Endothelial cell of umbilical vein (primary cell): ENCODE results near the gene SHISA9. TPM values are rescaled to one million over a fixed set of nuclear protein-coding genes. Genes with fewer than 3 reads are reported as not detected.

Experiments
- BruUV-seq: library from RNA; stranded (reverse); fragments of 400-500 nt; replicated peaks from 2 replicates; lab custom pipeline; 2021; lab: Mats Ljungman, UMichigan
- CTCF ChIA-PET: fragments of 300-600, 350-600 bp; sonication (Branson Sonifier 250); formaldehyde crosslinking; loops from one replicate; lab custom pipeline; 2021; ENCODE audit warnings: antibody characterized with exemption, inconsistent platforms; lab: Charles Lee
- POLR2A ChIA-PET: fragments of 300-600, 350-600 bp; sonication (Branson Sonifier 250); formaldehyde crosslinking; loops from one replicate; lab custom pipeline; 2021; ENCODE audit warnings: antibody characterized with exemption, inconsistent platforms; lab: Charles Lee
- DNase-seq: peaks from one replicate; pipeline ENCODE4 v3.0.0-alpha.2; 2011; ENCODE audit warnings: low read depth, low spot score
- FAIRE-seq: peaks from 2 replicates; lab custom pipeline; 2011; peaks lifted over from hg19 to GRCh38; lab: Jason Lieb, UNC
- H2AFZ ChIP-seq: 2 replicates; pipeline ENCODE4 v1.6.0; 2012; ENCODE audit warnings: low read depth, low read length, control low read depth, inconsistent platforms
- H3K27ac ChIP-seq: 2 replicates; pipeline ENCODE4 v1.5.1; 2011; ENCODE audit warnings: low read depth, mild to moderate bottlenecking, control low read depth, low read length, moderate library complexity; ENCODE audit not compliant: insufficient read depth
- H3K27me3 ChIP-seq, 2 experiments: 2 replicates each; pipeline versions ENCODE4 v1.6.0 to v1.6.1; 2011; ENCODE audit warnings: low read length in 2 of 2, mixed read lengths in 1 of 2; ENCODE audit not compliant: control insufficient read depth in 2 of 2, insufficient read depth in 2 of 2
- H3K36me3 ChIP-seq, 2 experiments: 2 replicates in 1 of 2; 3 replicates in 1 of 2; pipeline ENCODE4 v1.5.1; 2011; ENCODE audit warnings: low read length in 2 of 2, mild to moderate bottlenecking in 1 of 2, moderate library complexity in 1 of 2; ENCODE audit not compliant: control insufficient read depth in 2 of 2, insufficient read depth in 2 of 2; ENCODE audit errors: extremely low read depth in 1 of 2
- H3K4me1 ChIP-seq: 3 replicates; pipeline ENCODE4 v1.5.1; 2011; ENCODE audit warnings: mild to moderate bottlenecking, low read length; ENCODE audit not compliant: control insufficient read depth, insufficient read depth; ENCODE audit errors: extremely low read depth
- H3K4me2 ChIP-seq: 2 replicates; pipeline ENCODE4 v1.6.1; 2011; ENCODE audit warnings: low read length, control low read depth, mixed read lengths; ENCODE audit not compliant: insufficient read depth
- H3K4me3 ChIP-seq, 3 experiments: fragments of 200-600 bp in 1 of 3; sonication (generic), shearing (Covaris generic) in 1 of 3; replicated peaks in 1 of 3; 2 replicates each; pipeline ENCODE4 v1.5.1; 2011 to 2016; ENCODE audit warnings: control low read depth in 3 of 3, low read length in 3 of 3, mild to moderate bottlenecking in 2 of 3, inconsistent platforms in 1 of 3, low read depth in 1 of 3, moderate library complexity in 1 of 3; ENCODE audit not compliant: insufficient read depth in 1 of 3
- H3K79me2 ChIP-seq: 2 replicates; pipeline ENCODE4 v1.6.0; 2012; ENCODE audit warnings: low read length, inconsistent platforms; ENCODE audit not compliant: control insufficient read depth, insufficient read depth
- H3K9ac ChIP-seq: replicated peaks from 2 replicates; pipeline ENCODE3; 2011; ENCODE audit warnings: low read length, control low read depth; ENCODE audit not compliant: insufficient read depth; ENCODE audit errors: extremely low read depth
- H3K9me1 ChIP-seq: replicated peaks from 3 replicates; pipeline ENCODE4 v1.6.0; 2011; ENCODE audit warnings: mild to moderate bottlenecking, low read length; ENCODE audit not compliant: control insufficient read depth, insufficient read depth; ENCODE audit errors: extremely low read depth
- H3K9me3 ChIP-seq: replicated peaks from 2 replicates; pipeline ENCODE4 v1.5.1; 2012; ENCODE audit warnings: low read length, inconsistent platforms; ENCODE audit not compliant: control insufficient read depth, insufficient read depth
- H4K20me1 ChIP-seq: replicated peaks from 2 replicates; pipeline ENCODE3; 2011; ENCODE audit warnings: mild to moderate bottlenecking, low read length; ENCODE audit not compliant: control insufficient read depth, insufficient read depth; ENCODE audit errors: extremely low read depth
- CTCF ChIP-seq, 2 donors: IDR thresholded peaks; 1 replicate in 1 of 2; 2 replicates in 1 of 2; pipeline ENCODE4 v1.5.1; 2011; ENCODE audit warnings: low read length in 2 of 2, mild to moderate bottlenecking in 2 of 2, moderate library complexity in 2 of 2, control low read depth in 1 of 2, inconsistent platforms in 1 of 2, low read depth in 1 of 2; ENCODE audit not compliant: insufficient read depth in 1 of 2; ENCODE audit errors: extremely low read depth in 1 of 2
- EZH2 ChIP-seq: IDR thresholded peaks from 2 replicates; pipeline ENCODE4 v1.6.1; 2012; ENCODE audit warnings: borderline replicate concordance, low read depth, mild to moderate bottlenecking, moderate library complexity, low read length, inconsistent platforms; ENCODE audit not compliant: severe bottlenecking
- FOS ChIP-seq: IDR thresholded peaks from 2 replicates; pipeline ENCODE4 v1.6.1; 2011; ENCODE audit warnings: mild to moderate bottlenecking, low read length, moderate library complexity, borderline replicate concordance; ENCODE audit not compliant: insufficient read depth
- GATA2 ChIP-seq: IDR thresholded peaks from 2 replicates; pipeline ENCODE4 v1.7.0; 2011; ENCODE audit warnings: low read depth, mild to moderate bottlenecking, moderate library complexity, mixed read lengths, low read length; ENCODE audit not compliant: insufficient read length, insufficient read depth
- JUN ChIP-seq: IDR thresholded peaks from 2 replicates; pipeline ENCODE4 v1.6.1; 2011; ENCODE audit warnings: borderline replicate concordance, low read depth; ENCODE audit not compliant: insufficient read length, insufficient read depth
- MAX ChIP-seq: IDR thresholded peaks from 2 replicates; pipeline ENCODE4 v1.6.1; 2011; ENCODE audit not compliant: insufficient read depth, insufficient read length
- MYC ChIP-seq: IDR thresholded peaks from one replicate; pipeline ENCODE4 v1.6.1; 2011; ENCODE audit warnings: mild to moderate bottlenecking, low read depth, low read length
- POLR2A ChIP-seq: IDR thresholded peaks from 2 replicates; pipeline ENCODE4 v1.6.1; 2012; ENCODE audit warnings: low read depth, mild to moderate bottlenecking, control low read depth, low read length
- POLR2AphosphoS5 ChIP-seq: IDR thresholded peaks from 2 replicates; pipeline ENCODE4 v1.6.1; 2012; ENCODE audit warnings: low read depth, mild to moderate bottlenecking, control low read depth, low read length, moderate library complexity; ENCODE audit not compliant: insufficient read depth
- dilution Hi-C: fragments of 300-500 bp; cut with MboI; formaldehyde crosslinking; loops from one replicate; pipeline ENCODE4 v1.15.0; 2019; ENCODE audit warnings: low sequenced_read_pairs; ENCODE audit not compliant: extremely low pct_ligation_motif_present
- intact Hi-C: fragments of 100-400 bp; cut with micrococcal nuclease; formaldehyde crosslinking; loops from one replicate; pipeline ENCODE4 v1.10.0; 2022
- polyA plus RNA-seq, 4 experiments: library from polyadenylated mRNA; depleted of rRNA in 3 of 4; stranded (reverse) in 3 of 4; unstranded in 1 of 4; fragments of >200 nt; gene quantifications; 2 replicates each; pipeline versions ENCODE4 v1.2.1 to v1.2.3, GENCODE V29; 2011 to 2012; ENCODE audit warnings: missing spikeins in 1 of 4
- total RNA-seq: library from RNA; stranded (reverse); gene quantifications from 2 replicates; pipeline ENCODE4 v1.2.3, GENCODE V29; 2021

The SHISA9 gene
- total and polyA plus RNA-seq, 2 donors (not counting 3 experiments of a cell fraction or from before 2014, with no cell fraction given), result not detected

GRCh38 chr16:12907670-12908233 is 6.4 kb downstream of the SHISA9 start:
- no peak for TF ChIP-seq MAX
- TF ChIP-seq EZH2, result no peak
- no peak for TF ChIP-seq CTCF (IDR thresholded peaks at IDR 0.05; ENCODE audit: extremely low read depth in 1 of 2, insufficient read depth in 1 of 2, low read depth in 1 of 2, low read length in 2 of 2)
- no peak for TF ChIP-seq FOS
- no peak for TF ChIP-seq POLR2A
- no peak for TF ChIP-seq MYC
- TF ChIP-seq GATA2, result no peak
- no peak for TF ChIP-seq JUN
- no peak for TF ChIP-seq POLR2AphosphoS5
- Histone ChIP-seq H3K4me2 (no peak overlapping the region), H4K20me1 (no peaks in the 10 kb centered on the region), H3K36me3 (no peaks in the 10 kb centered on the region), H3K9me1 (no peaks in the 10 kb centered on the region), H3K79me2 (no peaks in the 10 kb centered on the region), H3K27ac (no peak overlapping the region), H2AFZ (no peak overlapping the region), H3K4me1 (no peaks in the 10 kb centered on the region), H3K9me3 (no peaks in the 10 kb centered on the region), H3K9ac (no peak overlapping the region), H3K27me3 (peaks cover 15 to 18% of the 10 kb centered on the region in 2 experiments), H3K4me3 (no peak overlapping the region)
- DNase-seq (peak; percentile 4), FAIRE-seq (no peak)
- no TSS peak for BruUV-seq
- ChIA-PET POLR2A (no interaction called here), CTCF (interaction anchor here (1.1 to 1.4 kb wide), 6 partner anchors 8 to 813 kb away, joined by 3 to 13 read pairs (median 4); no protein-coding TSS in a partner anchor)
- intact Hi-C loops, result no loop called here
- dilution Hi-C loops, result no loop called here
